Endothelial cell of hepatic sinusoid (primary cell): Measurements from ENCODE around the gene C19orf38.

ENCODE experiments used
- in situ Hi-C: cut with HindIII; loops from 2 replicates; pipeline ENCODE4 v1.10.0; 2017; ENCODE audit warnings: low sequenced_read_pairs

The C19orf38 gene

GRCh38 chr19:10872546-10873107 is 24.4 kb downstream of the C19orf38 start:
- in situ Hi-C loops: no loop called here

GRCh38 chr19:10874024-10874423 is 25.8 kb downstream of the C19orf38 start:
- in situ Hi-C loops: no loop called here

GRCh38 chr19:10876459-10877240 is 28.4 kb downstream of the C19orf38 start:
- in situ Hi-C loops: loop anchor here (5.0 kb wide), 3 partner anchors 36 to 186 kb away; no protein-coding TSS in a partner anchor

- in situ Hi-C loops: loop anchor here (5.0 kb wide), 3 partner anchors 35 to 185 kb away; no protein-coding TSS in a partner anchor
Measured at GRCh38 chr19:10877608-10878007, 29.4 kb downstream of the C19orf38 start.

- in situ Hi-C loops: loop anchor here (5.0 kb wide), 3 partner anchors 34 to 184 kb away; no protein-coding TSS in a partner anchor
Measured at GRCh38 chr19:10878253-10878652, 30.0 kb downstream of the C19orf38 start.

- in situ Hi-C loops: no loop called here
Measured at GRCh38 chr19:10881403-10882107, 33.3 kb downstream of the C19orf38 start.

- in situ Hi-C loops: no loop called here
Measured at GRCh38 chr19:10882108-10882457, 33.9 kb downstream of the C19orf38 start.

GRCh38 chr19:10884274-10884673 is 36.1 kb downstream of the C19orf38 start:
- in situ Hi-C loops: no loop called here

- in situ Hi-C loops: no loop called here
Measured at GRCh38 chr19:10885201-10886169, 37.3 kb downstream of the C19orf38 start.

GRCh38 chr19:10887616-10888367 is 39.6 kb downstream of the C19orf38 start:
- in situ Hi-C loops: no loop called here

GRCh38 chr19:10888421-10888866 is 40.2 kb downstream of the C19orf38 start:
- in situ Hi-C loops: no loop called here

- in situ Hi-C loops: no loop called here
Measured at GRCh38 chr19:10889880-10890279, 41.7 kb downstream of the C19orf38 start.

- in situ Hi-C loops: no loop called here
Measured at GRCh38 chr19:10891405-10892086, 43.3 kb downstream of the C19orf38 start.

- in situ Hi-C loops: no loop called here
Measured at GRCh38 chr19:10892256-10892655, 44.0 kb downstream of the C19orf38 start.

GRCh38 chr19:10894911-10895213 is 46.6 kb downstream of the C19orf38 start:
- in situ Hi-C loops: no loop called here

GRCh38 chr19:10895363-10895762 is 47.1 kb downstream of the C19orf38 start:
- in situ Hi-C loops: no loop called here

- in situ Hi-C loops: no loop called here
Measured at GRCh38 chr19:10895920-10896319, 47.7 kb downstream of the C19orf38 start.

- in situ Hi-C loops: no loop called here
Measured at GRCh38 chr19:10896851-10897526, 48.8 kb downstream of the C19orf38 start.

- in situ Hi-C loops: no loop called here
Measured at GRCh38 chr19:10898633-10899032, 50.4 kb downstream of the C19orf38 start.
